Adrenal gland (tissue), 5 donors: Measurements from ENCODE around the gene TSHZ2.

Experiments
- CTCF ChIP-seq, 6 experiments: fragments of 450-650 bp in 4 of 6; fragments of 200-600 bp in 2 of 6; sonication (generic) in 1 of 6; IDR thresholded peaks; 1 replicate in 5 of 6; 2 replicates in 1 of 6; pipeline versions ENCODE4 v1.5.1 to v1.8.0; 2016 to 2021; ENCODE audit warnings: antibody characterized with exemption in 6 of 6, mild to moderate bottlenecking in 2 of 6, moderate library complexity in 1 of 6
- POLR2A ChIP-seq, 2 donors: fragments of 450-650 bp; IDR thresholded peaks; one replicate each; pipeline ENCODE4 v1.6.1; 2017; ENCODE audit warnings: antibody characterized with exemption in 2 of 2, mild to moderate bottlenecking in 2 of 2, moderate library complexity in 1 of 2
- donor health status: DM: no; HTN: no; CAD: no.

GRCh38 chr20:53291548-53291947, 319.4 kb downstream of the TSHZ2 start:
- TF ChIP-seq CTCF (IDR thresholded peaks at IDR 0.05) (peak in 1 of 6 experiments; percentile 12), POLR2A (IDR thresholded peaks at IDR 0.05) (no peak)
